Stimulated activated CD4-positive, alpha-beta T cell treated with anti-CD3 and anti-CD28 coated beads, Interleukin-2, amount 100 ng/mL, for 4 hours (primary cell): ENCODE results near the gene GADD45G.

Source experiments
- DNase-seq: peaks from one replicate; pipeline ENCODE4 v3.0.0-alpha.2; 2020; ENCODE audit warnings: low read depth

GADD45G gene

DNA sequence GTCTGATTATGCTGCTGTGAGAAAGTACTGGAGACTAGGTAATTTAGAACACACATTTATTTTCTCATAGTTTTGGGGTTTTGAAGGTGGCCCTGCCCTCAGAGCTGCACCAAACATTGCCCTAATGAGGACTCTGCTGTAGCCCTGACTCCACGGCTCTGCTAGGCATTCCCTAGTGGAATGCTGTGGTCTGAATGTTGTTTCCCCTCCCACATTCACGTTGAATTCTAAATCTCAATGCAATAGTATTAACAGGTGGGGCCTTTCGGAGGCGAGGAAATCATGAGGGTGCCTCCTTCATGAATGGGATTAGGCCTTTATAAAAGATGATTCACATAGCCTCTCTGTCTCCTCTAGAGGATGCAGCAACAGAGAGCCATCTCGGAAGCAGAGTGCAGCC is 25.7 kb downstream of the GADD45G start:
- no peak for DNase-seq

DNA sequence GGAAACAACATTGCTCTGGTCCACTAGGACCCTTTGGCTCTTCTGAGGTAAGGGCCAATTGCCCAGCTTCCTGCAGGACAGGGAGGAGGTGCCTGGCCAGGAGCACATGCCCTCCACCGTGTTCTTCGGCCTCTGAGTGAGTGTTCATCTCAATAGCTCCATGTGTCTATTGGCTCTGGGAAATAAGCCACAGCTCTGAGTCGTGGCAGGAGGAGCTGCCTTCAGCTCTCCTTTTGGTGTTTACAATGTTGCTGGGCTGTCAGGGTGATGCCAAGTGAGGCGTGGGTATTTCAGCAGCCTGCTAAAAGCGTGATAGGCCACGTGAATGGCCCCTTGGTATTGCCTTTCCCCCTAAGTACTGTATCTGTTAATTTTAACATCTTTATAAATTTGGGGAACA is 26.6 kb downstream of the GADD45G start:
- no peak for DNase-seq

DNA sequence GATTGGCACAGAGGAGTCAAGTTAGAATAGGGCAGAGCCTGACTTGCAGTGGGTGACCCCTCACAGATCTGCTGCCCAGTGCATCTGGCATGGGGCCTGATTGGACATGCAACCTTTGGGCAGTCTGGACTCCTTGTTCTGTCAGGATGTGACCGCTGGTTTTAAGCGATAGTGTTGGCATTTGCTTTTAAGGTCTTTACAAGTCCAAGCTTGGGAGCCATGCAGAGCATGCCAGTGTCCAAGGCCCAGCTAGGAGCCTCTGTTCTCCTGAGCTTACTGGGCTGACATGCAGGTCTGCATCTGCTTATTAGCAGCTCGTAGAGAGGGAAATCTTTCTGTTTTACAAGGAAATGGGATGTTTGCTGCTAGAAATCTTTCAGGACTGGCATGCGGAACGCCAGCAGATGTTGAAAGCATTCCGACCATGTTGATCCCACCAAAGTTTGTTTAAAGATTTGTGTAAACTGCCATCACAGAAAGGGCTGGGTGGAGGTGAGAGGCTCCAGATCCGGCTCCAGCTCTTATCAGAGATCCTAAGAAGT is 27.5 kb downstream of the GADD45G start:
- no peak for DNase-seq

DNA sequence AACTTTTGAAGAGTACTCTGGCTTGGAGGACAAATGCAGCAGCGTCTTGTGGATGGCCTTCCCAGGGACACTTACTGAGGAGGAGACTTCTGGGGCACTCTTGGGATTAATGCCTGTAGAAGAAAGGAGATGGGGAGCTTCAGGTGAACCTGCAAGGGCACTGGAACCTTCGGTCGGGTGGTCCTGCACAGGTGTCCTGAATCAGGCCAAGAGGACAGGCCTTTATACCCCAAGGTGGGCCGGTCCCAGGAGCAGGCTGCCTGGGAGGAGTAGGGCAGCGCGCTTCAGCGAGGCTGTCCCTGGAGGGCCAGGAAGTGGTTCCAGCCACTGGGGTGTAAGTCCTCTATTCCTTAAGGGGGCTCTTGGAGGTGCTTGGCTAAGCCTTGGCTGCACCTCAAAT is 27.9 kb downstream of the GADD45G start:
- no peak for DNase-seq

DNA sequence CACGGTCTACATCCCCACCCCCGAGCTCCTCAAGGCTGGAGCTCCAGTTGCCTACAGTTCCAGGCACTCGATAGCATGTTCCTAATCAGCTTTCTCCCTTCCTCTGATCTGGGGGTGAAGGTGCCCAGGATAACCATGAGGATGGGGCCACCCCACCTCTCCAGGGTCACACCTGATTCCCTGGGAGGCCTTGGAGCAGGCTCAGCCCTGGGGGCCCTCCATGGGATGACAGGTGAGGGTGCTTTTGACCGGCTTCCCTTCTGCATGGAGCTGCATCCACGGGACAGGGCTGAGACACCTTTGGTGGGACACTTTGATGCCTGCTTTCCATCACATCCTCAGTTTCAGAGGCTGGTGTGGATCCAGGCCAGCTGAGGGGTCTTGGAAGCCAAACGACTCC is 28.6 kb downstream of the GADD45G start:
- DNase-seq, result no peak

DNA sequence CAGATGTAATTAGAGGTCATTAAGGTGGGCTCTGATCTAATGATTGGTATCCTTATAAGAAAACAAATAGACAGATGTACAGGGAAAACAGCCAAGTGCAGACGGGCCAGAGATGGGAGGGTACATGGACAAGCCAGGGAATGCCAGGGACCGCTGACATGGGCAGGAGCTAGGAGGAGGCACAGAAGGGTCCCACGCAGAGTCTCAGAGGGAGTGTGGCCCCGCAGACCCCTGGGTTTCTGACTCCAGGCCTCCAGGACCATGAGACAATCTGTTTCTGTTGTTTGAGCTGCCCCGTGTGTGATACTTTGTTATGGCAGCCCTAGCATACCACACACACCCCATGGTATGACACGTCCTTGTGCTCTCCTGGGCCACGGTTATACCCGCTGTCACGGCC is 29.1 kb downstream of the GADD45G start:
- DNase-seq, result no peak

DNA sequence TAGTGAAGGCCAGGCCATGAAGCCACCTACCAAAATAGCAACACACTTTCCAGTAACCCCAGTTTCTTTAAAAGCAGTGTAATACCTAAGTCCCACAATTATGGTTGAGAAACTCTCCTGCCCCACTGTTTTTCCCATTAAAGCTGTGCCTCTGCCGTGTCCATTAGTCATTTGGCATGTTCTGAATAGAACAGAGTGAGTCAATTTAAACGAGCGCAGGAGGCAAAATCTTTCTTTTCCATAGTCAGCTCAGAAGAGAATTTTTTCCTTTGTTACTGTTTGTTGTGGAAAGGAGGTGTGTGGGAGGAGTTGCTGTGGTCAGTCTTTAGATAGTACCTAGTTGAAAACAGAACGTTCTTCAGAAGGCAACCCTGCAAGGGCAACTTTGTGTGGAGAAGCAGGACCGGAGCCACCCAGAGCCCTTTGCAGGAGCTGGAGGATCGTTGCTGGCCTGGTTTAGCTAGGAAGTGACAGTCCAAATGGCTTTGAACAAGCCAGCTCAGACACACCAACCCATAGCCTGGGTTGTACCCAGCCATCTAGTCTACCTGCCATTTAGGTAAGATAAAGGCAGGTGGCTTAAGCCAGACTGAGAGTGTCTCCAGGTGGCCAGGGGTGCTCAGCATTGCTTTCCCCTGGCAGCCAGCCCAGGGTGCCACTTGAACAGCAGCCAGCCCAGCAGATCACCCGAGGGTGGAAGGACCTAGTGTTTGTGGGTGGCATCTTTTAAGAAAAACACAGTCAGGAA is 30.4 kb downstream of the GADD45G start:
- no peak for DNase-seq

DNA sequence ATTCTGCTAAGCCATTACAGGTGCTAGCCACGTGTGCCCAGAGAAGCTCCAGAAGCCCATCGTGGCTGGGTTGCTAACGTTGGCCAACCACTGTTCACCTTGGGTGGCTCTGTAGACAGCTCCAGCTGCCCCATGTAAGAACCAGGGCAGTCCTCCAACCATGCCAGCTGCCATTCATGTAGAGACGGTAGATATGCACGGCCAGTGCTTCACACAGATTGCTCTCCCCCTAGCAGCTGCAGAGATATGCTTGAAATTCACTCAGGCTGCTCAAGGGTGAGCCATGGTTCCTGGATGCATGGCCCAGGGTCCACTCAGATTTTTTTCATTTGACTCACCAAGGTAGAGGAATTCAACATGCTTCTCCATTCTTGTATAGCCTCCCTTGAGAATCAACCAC is 31.0 kb downstream of the GADD45G start:
- no peak for DNase-seq

DNA sequence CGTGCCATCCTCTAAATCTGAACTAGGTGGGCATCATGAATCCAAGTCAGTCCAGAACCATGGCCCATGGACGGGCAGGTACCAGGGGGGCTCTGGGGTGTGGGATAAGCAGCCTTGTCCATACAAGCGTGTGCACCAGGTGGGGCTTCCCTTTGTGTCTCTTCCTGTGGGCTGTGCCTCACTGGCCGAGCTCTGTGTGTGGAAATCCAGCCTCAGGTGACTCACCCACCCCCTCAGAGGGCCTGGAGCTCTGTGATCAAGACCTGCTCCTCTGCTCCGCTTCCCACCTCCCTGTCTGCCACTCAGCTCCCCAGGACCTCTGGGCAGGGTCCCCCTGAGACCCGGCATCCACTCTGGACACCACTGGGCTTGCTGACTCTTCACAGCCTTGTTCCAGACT is 33.0 kb downstream of the GADD45G start:
- DNase-seq, result no peak

DNA sequence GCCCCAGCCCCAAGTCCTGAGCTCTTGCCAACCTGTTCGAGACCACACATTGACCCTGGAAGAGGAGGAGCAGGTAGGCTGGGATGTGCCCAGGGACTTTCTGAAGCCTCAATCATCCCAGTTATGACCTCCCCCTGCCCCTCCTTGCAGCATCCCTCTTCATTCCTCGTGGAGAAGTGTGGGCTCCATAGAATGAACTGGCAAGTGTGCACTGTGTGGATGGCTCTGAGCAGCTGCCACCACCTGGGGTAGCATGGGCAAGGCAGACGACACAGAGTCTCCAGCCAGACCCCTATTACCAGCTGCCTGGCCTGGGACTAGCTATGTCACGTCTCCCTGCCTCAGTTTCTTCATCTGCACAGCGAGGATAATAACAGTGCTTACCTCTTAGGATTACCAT is 33.5 kb downstream of the GADD45G start:
- DNase-seq, result no peak

DNA sequence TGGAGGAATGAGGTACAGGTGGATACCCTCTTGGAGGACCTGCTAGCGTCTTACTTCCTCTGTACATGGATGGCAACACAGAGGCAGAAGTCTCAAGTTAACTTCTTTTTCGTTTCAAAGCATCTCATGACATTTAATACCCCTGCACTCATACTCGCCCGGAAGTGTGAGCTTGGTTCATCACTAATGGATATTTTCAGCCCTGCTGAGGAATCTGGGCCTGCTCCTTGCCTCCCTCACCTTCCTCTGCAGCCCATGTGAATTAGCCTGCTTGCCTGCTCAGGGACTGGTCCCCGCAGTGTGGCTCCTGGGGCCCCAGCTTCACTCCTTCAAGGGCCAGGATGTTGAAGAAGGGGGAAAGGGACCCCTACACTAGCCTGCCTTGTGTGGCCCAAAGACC is 34.1 kb downstream of the GADD45G start:
- DNase-seq, result no peak

DNA sequence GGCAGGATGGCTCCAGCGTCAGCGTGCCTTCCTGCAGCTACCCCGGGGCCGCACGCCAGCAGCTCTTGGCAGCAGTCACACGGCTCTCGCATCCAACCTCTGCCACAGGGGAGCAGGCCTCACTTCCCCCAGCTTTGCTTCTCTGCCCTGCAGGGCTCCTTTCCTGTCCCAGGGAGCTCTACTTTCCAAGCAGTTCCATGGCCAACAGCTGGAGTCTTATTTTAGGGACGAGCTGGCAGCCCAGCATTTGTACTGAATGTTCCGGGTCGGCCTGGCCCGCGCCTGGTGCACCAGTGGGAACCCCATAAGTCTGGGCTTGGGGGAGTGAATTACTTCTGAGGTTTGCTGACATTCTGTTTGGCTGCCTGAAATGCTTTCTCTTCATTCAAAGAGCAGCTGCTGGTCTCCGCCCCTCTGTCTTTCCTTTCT is 34.6 kb downstream of the GADD45G start:
- DNase-seq, result no peak

DNA sequence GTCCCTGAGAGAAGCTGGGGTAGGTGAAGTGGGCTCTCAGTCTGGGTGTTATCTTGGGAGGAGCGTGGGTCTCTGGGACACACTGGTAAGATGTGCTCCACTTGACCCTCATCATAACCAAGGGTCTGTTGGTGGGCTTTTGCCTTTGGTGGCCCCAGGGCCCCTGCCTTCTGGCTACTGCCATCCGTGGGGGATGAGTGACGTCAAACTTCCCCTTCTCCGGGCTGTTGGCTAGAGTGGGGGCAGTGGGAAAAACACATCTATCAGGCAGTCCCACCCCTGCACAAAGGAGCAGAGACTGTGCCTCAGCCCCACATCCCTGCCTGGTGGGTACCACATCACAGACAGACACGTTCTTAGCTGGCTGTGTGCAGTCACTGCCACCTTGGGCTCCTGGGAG is 35.1 kb downstream of the GADD45G start:
- no peak for DNase-seq

DNA sequence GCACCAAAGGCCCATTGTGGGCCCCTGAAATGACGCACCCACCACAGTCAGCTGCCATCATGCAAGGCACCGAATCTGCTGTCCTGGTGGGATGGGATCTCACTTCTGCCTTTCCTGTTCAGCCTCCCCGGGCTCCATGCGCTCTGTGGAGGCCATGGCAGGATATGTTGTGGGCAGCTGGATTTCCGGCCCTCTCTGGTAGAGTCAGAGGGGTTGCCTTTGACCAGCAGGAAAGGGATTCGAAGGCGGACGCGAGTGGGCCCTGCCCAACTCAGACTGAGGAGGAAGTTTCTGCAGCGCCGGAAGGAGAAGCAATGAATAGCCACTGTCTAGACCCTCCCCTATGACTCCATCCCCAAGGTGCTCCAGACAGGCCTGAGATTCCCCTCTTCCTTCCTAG is 35.5 kb downstream of the GADD45G start:
- no peak for DNase-seq

DNA sequence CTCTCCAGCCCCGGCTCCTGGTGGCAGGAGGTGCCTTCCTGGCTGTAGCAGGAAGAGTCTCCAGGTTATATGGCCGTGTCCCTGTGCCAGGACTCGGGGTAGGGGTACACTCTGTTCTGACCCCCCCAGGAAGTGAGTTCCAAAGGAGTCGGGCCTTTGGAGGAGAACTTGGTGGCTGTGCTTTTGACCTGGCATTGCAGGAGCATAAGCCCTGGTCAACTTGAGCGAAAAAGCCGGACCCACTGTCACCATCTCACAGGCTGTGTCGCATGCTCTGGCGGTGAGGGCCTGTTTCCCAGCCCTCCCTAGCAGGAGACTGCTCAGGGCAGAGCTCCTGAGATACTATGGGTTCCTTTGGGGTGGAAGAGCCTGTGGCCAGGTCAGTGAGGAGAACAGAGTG is 36.0 kb downstream of the GADD45G start:
- no peak for DNase-seq

DNA sequence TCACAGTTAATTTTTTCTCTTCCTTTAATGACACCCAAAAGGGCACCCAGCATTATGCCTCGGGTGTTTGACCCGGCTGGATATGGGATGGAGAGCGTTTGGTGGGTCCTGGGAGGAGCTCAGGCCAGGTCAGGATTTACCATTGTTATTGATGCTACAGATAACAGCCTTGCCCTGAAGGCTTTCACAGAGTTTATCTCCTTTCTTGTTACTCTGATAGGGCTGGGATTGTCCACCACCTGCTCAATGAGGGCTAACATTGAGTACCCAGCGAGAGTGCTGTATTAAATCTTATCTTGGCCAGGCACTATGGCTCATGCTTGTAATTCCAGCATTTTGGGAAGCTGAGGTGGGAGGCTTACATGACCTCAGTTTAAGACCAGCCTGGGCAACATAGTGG is 37.2 kb downstream of the GADD45G start:
- no peak for DNase-seq

DNA sequence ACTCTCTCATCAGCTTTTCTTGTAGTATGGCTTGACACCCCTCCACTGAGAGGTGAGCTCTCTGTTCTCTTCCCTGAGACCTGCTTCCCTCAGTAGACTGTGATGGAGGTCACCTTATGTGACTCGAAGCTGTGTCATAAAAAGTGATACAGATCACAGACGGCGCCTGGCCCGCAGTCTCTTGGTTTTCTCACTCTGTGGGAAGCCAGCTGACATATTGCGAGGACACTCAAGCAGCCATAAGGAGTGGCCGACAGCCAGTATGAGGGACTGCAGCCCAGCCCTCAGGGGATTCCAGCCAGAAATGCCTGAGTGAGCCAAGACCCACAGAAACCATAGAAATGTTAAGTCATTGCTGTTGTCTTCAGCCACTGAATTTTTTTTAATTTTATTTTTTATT is 38.0 kb downstream of the GADD45G start:
- DNase-seq, result no peak

DNA sequence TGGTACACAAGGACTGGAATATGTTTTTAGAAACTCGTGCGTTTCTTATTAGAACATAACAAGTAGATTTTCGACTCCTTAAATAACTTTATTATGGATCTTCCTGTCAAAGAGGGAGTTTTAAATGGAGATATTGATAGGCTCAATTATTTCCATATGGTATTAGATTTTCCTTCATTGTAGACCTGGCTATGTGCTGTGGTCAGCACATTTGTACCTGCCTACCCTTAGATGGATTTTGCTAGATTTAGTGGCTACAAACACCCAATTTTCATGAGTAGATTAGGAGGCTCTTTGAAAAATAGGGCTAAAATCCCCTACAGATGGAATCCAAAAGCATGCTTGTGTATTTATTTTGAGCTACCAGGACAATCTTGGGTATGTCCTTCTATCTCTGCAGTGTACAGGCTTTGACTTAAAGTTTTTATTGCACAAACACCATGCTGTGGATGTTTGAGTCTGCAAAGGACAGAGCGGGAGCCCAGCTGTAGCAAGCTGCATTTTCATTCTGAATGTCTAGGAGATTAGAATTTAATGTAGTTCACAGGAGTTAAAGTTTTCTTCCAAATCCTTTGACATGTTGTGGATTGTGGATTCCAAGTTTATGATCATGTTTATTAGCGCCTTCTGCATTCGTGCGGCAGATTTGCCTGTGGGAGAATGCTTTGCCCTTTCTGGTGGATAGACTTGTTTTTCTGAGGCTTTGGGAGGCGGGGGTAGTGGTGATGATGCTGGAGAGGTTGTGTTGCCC is 41.6 kb downstream of the GADD45G start:
- DNase-seq, result no peak

DNA sequence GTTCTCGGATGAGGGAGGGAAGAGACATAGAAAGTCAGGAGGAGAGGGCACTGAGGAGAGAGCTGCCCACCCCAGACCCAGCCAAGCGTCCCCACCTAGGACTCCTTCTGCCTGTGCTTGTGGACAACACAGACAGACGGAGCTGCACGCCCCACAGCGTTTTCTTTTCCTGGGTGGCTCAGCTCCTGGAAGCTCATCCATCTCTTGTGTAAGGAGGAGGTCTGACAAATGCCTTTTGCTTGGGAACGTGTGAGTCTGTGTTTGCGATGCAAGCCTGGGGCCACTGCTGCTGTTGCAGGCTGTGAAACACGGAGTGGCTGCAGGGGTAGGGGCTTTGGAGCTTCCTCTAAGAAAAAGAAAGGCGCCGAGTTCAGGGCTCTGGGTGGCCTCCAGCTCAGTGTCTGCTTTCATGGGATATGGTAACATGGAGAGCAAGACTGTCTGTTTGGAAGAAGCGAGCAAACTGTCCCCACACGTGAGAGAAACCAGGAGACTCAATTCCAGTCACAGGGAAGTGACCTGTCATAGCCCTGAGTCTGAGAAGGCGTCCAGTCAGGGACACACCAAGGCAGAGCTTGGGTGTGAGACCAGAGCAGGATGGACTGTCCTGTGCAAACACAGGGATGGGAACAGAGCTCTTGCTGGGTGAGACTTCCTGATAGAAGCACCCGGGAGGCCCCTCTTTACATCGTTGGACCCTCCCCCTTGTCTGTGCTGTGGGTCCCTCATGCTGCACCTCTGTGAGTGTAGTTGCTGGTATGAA is 42.7 kb downstream of the GADD45G start:
- DNase-seq, result no peak

DNA sequence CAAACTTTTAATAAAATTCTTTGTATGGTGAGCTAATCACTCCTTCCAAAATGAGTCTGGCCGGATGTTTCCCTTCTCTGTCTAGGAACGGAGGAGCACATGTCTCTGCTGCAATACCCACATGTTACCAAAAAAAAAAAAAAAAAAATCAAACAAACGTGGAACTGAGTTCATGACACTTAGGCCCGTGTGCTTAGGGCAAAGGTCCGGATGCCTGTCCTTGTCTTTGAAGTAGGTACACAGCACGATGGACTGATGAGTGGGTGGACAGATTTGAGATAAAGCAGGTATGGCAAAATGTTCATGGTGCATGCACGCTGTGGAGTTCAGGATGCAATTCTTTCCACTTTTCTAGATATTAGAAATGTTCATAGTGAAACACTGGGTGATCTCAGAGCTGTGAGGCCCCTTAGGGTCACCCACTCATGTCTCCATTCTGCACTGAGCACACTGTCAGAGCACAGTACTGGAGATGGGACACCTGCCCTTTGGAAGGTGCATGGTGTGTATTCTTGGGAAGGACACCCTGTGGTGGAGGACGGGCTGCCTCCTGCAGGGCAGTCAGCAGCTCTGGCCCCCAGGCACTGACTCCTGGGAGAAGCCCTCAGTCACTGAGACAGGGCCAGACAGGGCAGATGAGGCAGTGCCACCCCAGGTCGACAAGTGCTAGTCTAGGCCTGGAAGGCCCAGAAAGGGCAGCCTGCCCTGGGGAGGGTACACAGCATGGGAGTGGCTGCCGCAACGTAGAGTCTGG is 43.6 kb downstream of the GADD45G start:
- DNase-seq, result no peak

DNA sequence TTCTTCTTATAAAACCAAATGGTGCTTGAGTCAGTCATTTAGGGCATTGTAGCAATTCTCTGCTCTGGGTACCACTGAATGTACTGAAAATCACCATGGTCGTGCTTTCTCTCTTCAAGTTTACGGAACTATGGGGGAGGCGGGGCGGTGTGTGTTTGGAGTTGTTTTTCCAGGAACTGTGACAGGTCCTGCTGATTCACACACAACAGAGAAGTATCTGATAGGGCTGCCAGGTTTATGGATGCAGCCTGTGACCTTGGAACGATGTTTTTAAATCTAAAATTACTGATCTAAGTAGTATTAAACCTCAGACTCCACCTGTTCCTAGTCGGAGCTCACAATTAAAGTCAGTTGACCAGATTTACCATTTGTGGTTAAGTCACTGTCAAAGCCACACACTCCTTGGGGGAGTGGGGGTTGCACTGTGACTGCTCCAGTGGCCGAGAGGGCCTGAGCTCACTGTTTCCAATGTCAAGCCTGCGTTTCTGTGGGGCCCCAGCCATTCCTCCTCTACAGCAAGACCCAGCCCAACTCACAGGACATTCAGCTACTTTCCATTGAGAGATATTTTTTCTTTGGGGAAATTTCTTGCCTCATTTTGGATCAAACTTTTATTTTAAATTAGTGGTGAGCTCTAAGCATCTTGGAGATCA is 44.4 kb downstream of the GADD45G start:
- no peak for DNase-seq
